Heart left ventricle (tissue), 16 donors: ENCODE results near the gene CMIP. TPM values are rescaled to one million over a fixed set of nuclear protein-coding genes. Genes with fewer than 3 reads are reported as not detected.
A peak's percentile ranks its signal among the peaks of the same experiment; 100 is the strongest.

Experiments used
- ATAC-seq, 4 donors: fragments of 200-7000 bp; cut with Tn5 transposase; one replicate each; pipeline ENCODE4 v1.9.1; 2020 to 2022; ENCODE audit warnings: moderate library complexity in 4 of 4, mild to moderate bottlenecking in 3 of 4, moderate number of reproducible peaks in 1 of 4
- DNase-seq, 5 donors: peaks; one replicate each; pipeline ENCODE4 v3.0.0-alpha.2; 2020
- H3K27ac ChIP-seq, 12 donors: fragments of 200-600 bp; sonication (generic) in 4 of 12; one replicate each; pipeline versions ENCODE4 v1.5.0 to v1.8.0; 2016 to 2022; ENCODE audit warnings: mild to moderate bottlenecking in 2 of 12
- H3K27me3 ChIP-seq, 9 donors: fragments of 200-600 bp; sonication (generic) in 2 of 9; one replicate each; pipeline versions ENCODE4 v1.5.1 to v1.8.0; 2016 to 2022; ENCODE audit warnings: mild to moderate bottlenecking in 3 of 9
- H3K36me3 ChIP-seq, 9 donors: fragments of 200-600 bp; sonication (generic) in 2 of 9; one replicate each; pipeline versions ENCODE4 v1.5.0 to v1.8.0; 2018 to 2022; ENCODE audit warnings: mild to moderate bottlenecking in 2 of 9
- H3K4me1 ChIP-seq, 12 donors: fragments of 200-600 bp; sonication (generic) in 4 of 12; one replicate each; pipeline versions ENCODE4 v1.5.0 to v1.8.0; 2016 to 2022; ENCODE audit warnings: mild to moderate bottlenecking in 3 of 12
- H3K4me3 ChIP-seq, 12 donors: fragments of 200-600 bp; sonication (generic) in 4 of 12; one replicate each; pipeline versions ENCODE4 v1.5.0 to v1.8.0; 2017 to 2022; ENCODE audit warnings: mild to moderate bottlenecking in 9 of 12, moderate library complexity in 4 of 12
- H3K9me3 ChIP-seq, 12 donors: fragments of 200-600 bp; sonication (generic) in 4 of 12; one replicate each; pipeline versions ENCODE4 v1.5.0 to v1.8.0; 2016 to 2022; ENCODE audit warnings: mild to moderate bottlenecking in 1 of 12
- POLR2A ChIP-seq, 2 donors: fragments of 450-650 bp; IDR thresholded peaks; one replicate each; pipeline ENCODE4 v1.6.1; 2017; ENCODE audit warnings: antibody characterized with exemption in 2 of 2, mild to moderate bottlenecking in 2 of 2, moderate library complexity in 2 of 2
- WGBS, 4 donors: extraction: QIAGEN DNeasy Blood & Tissue Kit in 2 of 4; methylation state at CpG; one replicate each; pipeline versions ENCODE4 v1.1.5 to v1.1.7; 2013 to 2018; 5-methylcytosine and 5-hydroxymethylcytosine counted together
- intact Hi-C, 10 donors: fragments of 100-400 bp; cut with DNase I; formaldehyde crosslinking; loops; one replicate each; pipeline versions ENCODE4 v1.11.1 to v1.14.2; 2022
- polyA plus RNA-seq, 2 donors: library from polyadenylated mRNA; stranded (reverse); fragments of 200-250 nt; gene quantifications; one replicate each; pipeline ENCODE4 v1.2.3, GENCODE V29; 2013
- total RNA-seq, 9 donors: library from RNA; depleted of rRNA in 2 of 9; stranded (reverse); fragments of >200 nt in 2 of 9; fragmentation: NEBNext Ultra II Directional in 3 of 9; extraction: Animal tissue kit (Norgen Biotek cat#: 25700) in 3 of 9; gene quantifications; one replicate each; pipeline versions ENCODE4 v1.1.0 to v1.2.4, GENCODE V29; 2016 to 2023
- TF ChIP-seq, protein P1 (sequence below), 12 donors: fragments of 200-600 bp; sonication (generic) in 4 of 12; IDR thresholded peaks; one replicate each; pipeline versions ENCODE4 v1.5.0 to v1.8.0; 2018 to 2022; ENCODE audit warnings: antibody characterized with exemption in 12 of 12, mild to moderate bottlenecking in 5 of 12
- donor health status: ischemic (EF 13 %, LVEDD 7.1; RV severe dilation, severe dysfunction).
- donor health status: healthy with polysubstance abuse.
- donor health status: DM: no; HTN: yes; CAD: no.
- donor health status: DM: no; HTN: no; CAD: no.
- donor health status: ischemic (EF 25% LVEDD 6.9; RV normal size, moderate dysfunction).
- donor health status: ischemic (EF 25% LVEDD 5.7; RV mildly dilated, moderate dysfunction).
- donor health status: healthy.
- donor health status: DM: yes; HTN: yes; CAD: no.
- donor health status: ischemic (EF 35%, LVEDD 5.7; RV mildly dilated, moderate dysfunction).
- donor health status: nonischemic (EF 11% LVEDD 7.7; RV severe dilation, severe dysfunction).
- donor health status: DM: yes; HTN: yes; CAD: no.
- donor health status: PGD.
- donor health status: ischemic (EF 29% LVEDD 5.4; RV normal size, mild dysfunction).
- donor health status: nonischemic (EF 23%, LVEDD 6.1; RV moderate dilation, normal function).

The CMIP gene
- total and polyA plus RNA-seq, 11 donors = 4.1 to 48.8 (median 10.6) TPM

DNA sequence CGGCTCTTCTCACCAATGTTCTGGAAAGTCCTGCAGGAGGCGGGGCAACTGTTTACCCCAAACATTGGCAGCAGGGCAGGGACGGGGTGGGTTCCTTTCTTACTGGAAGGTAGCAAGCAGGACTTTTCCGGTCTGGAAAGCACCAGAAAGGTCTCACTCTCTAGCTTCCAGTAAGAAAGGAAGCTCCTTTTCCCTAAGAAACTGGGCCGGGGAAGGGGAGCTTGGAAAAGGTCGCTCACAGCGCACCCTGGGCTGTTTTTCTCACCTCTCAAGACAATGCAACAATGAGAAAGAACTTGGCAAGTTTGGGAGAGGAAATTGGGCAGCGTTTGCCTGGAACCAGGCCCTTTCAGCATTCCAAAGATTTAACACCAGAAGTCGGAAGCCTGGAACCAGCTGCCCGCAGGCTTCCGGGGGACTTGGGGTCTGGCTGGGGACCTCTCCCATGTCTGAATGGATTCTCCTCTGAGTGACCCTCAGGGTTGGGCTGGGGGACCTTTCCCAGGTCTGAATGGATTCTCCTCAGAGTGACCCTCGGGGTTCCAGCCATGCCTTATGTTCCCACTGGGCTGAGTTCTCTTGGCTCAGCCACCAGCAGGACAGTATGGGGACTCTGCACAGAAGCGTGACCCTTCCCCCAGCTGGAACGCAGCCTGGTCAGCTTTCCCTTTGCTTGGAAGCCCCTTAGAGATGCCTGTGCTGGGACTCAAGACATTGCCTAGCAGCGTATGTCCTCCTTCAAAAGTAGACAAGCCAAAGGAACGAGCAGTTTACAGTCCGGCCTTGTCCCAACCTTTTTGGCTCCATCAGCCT, 167.9 kb downstream of the CMIP start:
- no peak for TF ChIP-seq POLR2A (IDR thresholded peaks at IDR 0.05)
- TF ChIP-seq, protein P1, sequence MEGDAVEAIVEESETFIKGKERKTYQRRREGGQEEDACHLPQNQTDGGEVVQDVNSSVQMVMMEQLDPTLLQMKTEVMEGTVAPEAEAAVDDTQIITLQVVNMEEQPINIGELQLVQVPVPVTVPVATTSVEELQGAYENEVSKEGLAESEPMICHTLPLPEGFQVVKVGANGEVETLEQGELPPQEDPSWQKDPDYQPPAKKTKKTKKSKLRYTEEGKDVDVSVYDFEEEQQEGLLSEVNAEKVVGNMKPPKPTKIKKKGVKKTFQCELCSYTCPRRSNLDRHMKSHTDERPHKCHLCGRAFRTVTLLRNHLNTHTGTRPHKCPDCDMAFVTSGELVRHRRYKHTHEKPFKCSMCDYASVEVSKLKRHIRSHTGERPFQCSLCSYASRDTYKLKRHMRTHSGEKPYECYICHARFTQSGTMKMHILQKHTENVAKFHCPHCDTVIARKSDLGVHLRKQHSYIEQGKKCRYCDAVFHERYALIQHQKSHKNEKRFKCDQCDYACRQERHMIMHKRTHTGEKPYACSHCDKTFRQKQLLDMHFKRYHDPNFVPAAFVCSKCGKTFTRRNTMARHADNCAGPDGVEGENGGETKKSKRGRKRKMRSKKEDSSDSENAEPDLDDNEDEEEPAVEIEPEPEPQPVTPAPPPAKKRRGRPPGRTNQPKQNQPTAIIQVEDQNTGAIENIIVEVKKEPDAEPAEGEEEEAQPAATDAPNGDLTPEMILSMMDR (IDR thresholded peaks at IDR 0.05) = no peak
- intact Hi-C loops = loop anchor here in 5 of 10 donors (5.0 to 10.0 kb wide), 9 partner anchors 58 to 248 kb away; partner anchors contain the start of gene CMIP (in 2 of the 5)
- WGBS, 4 donors = 46 to 59% (median 52%) methylated on average over 13 to 17 of the region's 17 CpGs
- H3K4me3 ChIP-seq = peak overlapping the region in 1 of 12 donors; percentile 42
- H3K36me3 ChIP-seq = peaks cover 0 to 28% (median 0%) of the 10 kb centered on the region in 9 donors
- H3K27me3 ChIP-seq = no peaks in the 10 kb centered on the region
- H3K27ac ChIP-seq = peak overlapping the region; percentile 3 to 88 (median 72)
- DNase-seq (peak; percentile 59 to 69 (median 64)), ATAC-seq (peak; percentile 38 to 78 (median 57))
- no peaks in the 10 kb centered on the region for H3K9me3 ChIP-seq
- peaks cover 16 to 79% (median 65%) of the 10 kb centered on the region in 12 donors for H3K4me1 ChIP-seq

DNA sequence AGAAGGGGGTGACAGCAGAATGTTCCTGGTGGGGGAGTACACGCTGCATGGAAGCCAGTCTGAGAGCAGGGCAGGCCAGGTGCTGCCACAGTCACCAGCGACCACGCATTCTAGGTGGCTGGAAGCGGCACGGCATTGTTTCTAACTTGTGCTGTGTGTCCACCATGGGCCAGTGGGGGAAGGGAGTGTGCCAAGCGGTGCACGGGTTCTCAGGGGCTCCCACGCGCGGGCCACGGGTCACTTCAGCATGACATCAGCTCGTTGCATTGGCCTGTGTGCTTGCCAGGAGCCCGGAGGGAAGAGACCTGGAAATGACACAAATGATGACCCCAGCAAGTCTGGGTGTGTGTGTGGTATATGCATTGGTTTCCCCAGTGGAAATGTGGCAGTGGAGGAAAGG, 169.6 kb downstream of the CMIP start:
- WGBS, 4 donors = 81 to 90% (median 88%) methylated on average over 11 to 13 of the region's 13 CpGs
- no peaks in the 10 kb centered on the region for H3K9me3 ChIP-seq
- TF ChIP-seq, protein P1 (IDR thresholded peaks at IDR 0.05) = no peak
- no peak for TF ChIP-seq POLR2A (IDR thresholded peaks at IDR 0.05)
- no peak overlapping the region for H3K4me3 ChIP-seq
- H3K36me3 ChIP-seq = peaks cover 0 to 30% (median 0%) of the 10 kb centered on the region in 9 donors
- intact Hi-C loops = loop anchor here in 5 of 10 donors (5.0 to 10.0 kb wide), 9 partner anchors 59 to 249 kb away; partner anchors contain the start of gene CMIP (in 2 of the 5)
- H3K27me3 ChIP-seq = no peaks in the 10 kb centered on the region
- DNase-seq (peak in 1 of 5 donors; percentile 44), ATAC-seq (no peak)
- H3K27ac ChIP-seq = peak overlapping the region in 1 of 12 donors; percentile 69
- H3K4me1 ChIP-seq = peaks cover 16 to 74% (median 61%) of the 10 kb centered on the region in 12 donors

DNA sequence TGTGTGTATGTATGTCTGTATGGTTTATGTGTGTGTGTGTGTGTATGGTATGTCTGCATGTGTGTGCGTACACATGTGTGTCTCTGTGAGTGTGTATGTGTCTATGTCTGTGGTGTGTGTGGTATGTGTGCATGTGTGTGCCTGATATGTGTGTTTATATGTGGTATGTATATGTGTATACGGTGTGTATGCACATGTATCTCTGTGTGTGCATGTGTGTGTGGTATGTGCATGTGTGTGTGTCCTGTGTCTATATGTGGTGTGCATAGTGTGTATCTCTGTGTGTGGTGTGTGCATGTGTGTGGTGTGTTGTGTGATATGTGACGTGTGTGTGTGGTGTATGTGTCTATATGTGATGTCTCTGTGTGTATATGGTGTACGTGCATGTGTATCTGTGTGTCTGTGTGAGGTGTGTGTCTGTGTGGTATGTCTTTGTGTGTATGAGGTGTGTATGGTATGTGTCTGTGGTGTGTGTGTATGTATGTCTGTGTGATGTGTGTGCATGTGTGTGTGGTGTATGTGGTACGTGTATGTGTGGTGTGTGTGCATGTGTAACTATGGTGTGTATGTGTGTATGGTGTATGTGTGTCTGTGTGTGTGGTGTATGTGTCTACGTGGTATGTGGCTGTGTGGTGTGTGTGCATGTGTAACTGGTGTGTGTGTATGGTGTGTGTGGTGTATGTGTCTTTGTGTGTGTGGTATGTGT, 170.2 kb downstream of the CMIP start:
- TF ChIP-seq, protein P1 (IDR thresholded peaks at IDR 0.05) = no peak
- TF ChIP-seq POLR2A (IDR thresholded peaks at IDR 0.05) = no peak
- peak in 1 of 5 donors; percentile 10 for DNase-seq
- H3K4me3 ChIP-seq = no peak overlapping the region
- no peak for ATAC-seq
- intact Hi-C loops = loop anchor here in 5 of 10 donors (5.0 to 10.0 kb wide), 9 partner anchors 60 to 250 kb away; partner anchors contain the start of gene CMIP (in 2 of the 5)
- peaks cover 14 to 69% (median 54%) of the 10 kb centered on the region in 12 donors for H3K4me1 ChIP-seq
- H3K27me3 ChIP-seq = no peaks in the 10 kb centered on the region
- H3K36me3 ChIP-seq = peaks cover 0 to 30% (median 0%) of the 10 kb centered on the region in 9 donors
- H3K9me3 ChIP-seq = no peaks in the 10 kb centered on the region
- WGBS, 4 donors = 92 to 98% (median 97%) methylated on average over 6 of the region's 6 CpGs
- H3K27ac ChIP-seq = no peak overlapping the region
